Liver (tissue), 9 donors: ENCODE results near the gene SYMPK. TPM values are rescaled to one million over a fixed set of nuclear protein-coding genes. Genes with fewer than 3 reads are reported as not detected.

Source experiments
- DNase-seq: peaks from one replicate; pipeline ENCODE4 v3.0.0-alpha.2; 2017; ENCODE audit warnings: low spot score
- H3K27ac ChIP-seq, 2 donors: one replicate each; pipeline ENCODE4 v1.7.0; 2013; ENCODE audit warnings: inconsistent platforms in 2 of 2, low read length in 2 of 2, control low read depth in 1 of 2, low read depth in 1 of 2, mild to moderate bottlenecking in 1 of 2
- H3K27me3 ChIP-seq, 4 donors: one replicate each; pipeline versions ENCODE4 v1.6.1 to v1.7.0; 2013; ENCODE audit warnings: low read length in 3 of 4, inconsistent platforms in 1 of 4, mild to moderate bottlenecking in 1 of 4, moderate library complexity in 1 of 4; ENCODE audit not compliant: control insufficient read depth in 4 of 4, insufficient read depth in 4 of 4
- H3K36me3 ChIP-seq, 4 donors: one replicate each; pipeline versions ENCODE4 v1.6.1 to v1.7.0; 2013; ENCODE audit warnings: low read length in 3 of 4, mild to moderate bottlenecking in 3 of 4, low read depth in 1 of 4, moderate library complexity in 1 of 4; ENCODE audit not compliant: control insufficient read depth in 4 of 4, insufficient read depth in 3 of 4
- H3K4me1 ChIP-seq, 4 donors: one replicate each; pipeline versions ENCODE4 v1.6.1 to v1.7.0; 2013; ENCODE audit warnings: low read length in 3 of 4, mild to moderate bottlenecking in 3 of 4, moderate library complexity in 1 of 4; ENCODE audit not compliant: control insufficient read depth in 4 of 4, insufficient read depth in 4 of 4
- H3K4me3 ChIP-seq, 3 donors: one replicate each; pipeline versions ENCODE4 v1.6.1 to v1.7.0; 2013; ENCODE audit warnings: low read length in 3 of 3, control low read depth in 1 of 3, low read depth in 1 of 3, mild to moderate bottlenecking in 1 of 3
- H3K9ac ChIP-seq, 2 donors: one replicate each; pipeline ENCODE4 v1.7.0; 2013; ENCODE audit warnings: low read length in 2 of 2, mild to moderate bottlenecking in 2 of 2, moderate library complexity in 2 of 2, control low read depth in 1 of 2, low read depth in 1 of 2
- H3K9me3 ChIP-seq, 4 donors: one replicate each; pipeline versions ENCODE4 v1.6.1 to v1.7.0; 2013; ENCODE audit warnings: low read length in 3 of 4; ENCODE audit not compliant: control insufficient read depth in 4 of 4
- ATF3 ChIP-seq: IDR thresholded peaks from 2 replicates; pipeline ENCODE4 v1.6.1; 2016; ENCODE audit warnings: antibody characterized with exemption
- CTCF ChIP-seq: fragments of 150-350 bp; IDR thresholded peaks from 2 replicates; pipeline ENCODE4 v1.5.1; 2017; ENCODE audit warnings: improper control_type of control experiment, low read depth, low read length; ENCODE audit not compliant: missing input control
- EGR1 ChIP-seq, 2 donors: IDR thresholded peaks; 2 replicates each; pipeline ENCODE4 v1.6.1; 2016 to 2018; ENCODE audit warnings: antibody characterized with exemption in 2 of 2, low read depth in 2 of 2
- FOXA1 ChIP-seq: IDR thresholded peaks from 2 replicates; pipeline ENCODE4 v1.6.1; 2016; ENCODE audit warnings: antibody characterized with exemption
- FOXA2 ChIP-seq: IDR thresholded peaks from 2 replicates; pipeline ENCODE4 v1.6.1; 2016; ENCODE audit warnings: antibody characterized with exemption
- GABPA ChIP-seq, 2 donors: IDR thresholded peaks in 1 of 2; conservative IDR thresholded peaks in 1 of 2; 2 replicates each; pipeline ENCODE4 v1.6.1; 2016; ENCODE audit warnings: antibody characterized with exemption in 2 of 2, mild to moderate bottlenecking in 1 of 2, moderate library complexity in 1 of 2
- HNF4A ChIP-seq, 2 donors: conservative IDR thresholded peaks; 2 replicates each; pipeline ENCODE4 v1.6.1; 2016; ENCODE audit warnings: antibody characterized with exemption in 2 of 2, mild to moderate bottlenecking in 2 of 2
- MAX ChIP-seq: IDR thresholded peaks from 2 replicates; pipeline ENCODE4 v1.6.1; 2016; ENCODE audit warnings: antibody characterized with exemption
- NR2F2 ChIP-seq: IDR thresholded peaks from 2 replicates; pipeline ENCODE4 v1.6.1; 2016; ENCODE audit warnings: antibody characterized with exemption
- RAD21 ChIP-seq, 2 donors: IDR thresholded peaks; 2 replicates each; pipeline ENCODE4 v1.6.1; 2016; ENCODE audit warnings: antibody characterized with exemption in 2 of 2, mild to moderate bottlenecking in 2 of 2
- REST ChIP-seq: IDR thresholded peaks from 2 replicates; pipeline ENCODE4 v1.6.1; 2016; ENCODE audit warnings: antibody characterized with exemption, mild to moderate bottlenecking
- RXRA ChIP-seq, 2 donors: IDR thresholded peaks; 2 replicates each; pipeline ENCODE4 v1.6.1; 2017 to 2018; ENCODE audit warnings: antibody characterized with exemption in 2 of 2, mild to moderate bottlenecking in 1 of 2
- TAF1 ChIP-seq: conservative IDR thresholded peaks from 2 replicates; pipeline ENCODE4 v1.6.1; 2016; ENCODE audit warnings: antibody characterized with exemption, mild to moderate bottlenecking
- YY1 ChIP-seq: IDR thresholded peaks from 2 replicates; pipeline ENCODE4 v1.6.1; 2016; ENCODE audit warnings: antibody characterized with exemption, mild to moderate bottlenecking
- ZBTB33 ChIP-seq: IDR thresholded peaks from 2 replicates; pipeline ENCODE4 v1.6.1; 2016; ENCODE audit warnings: antibody characterized with exemption
- WGBS: extraction: QIAGEN DNeasy Blood & Tissue Kit; methylation state at CpG from one replicate; pipeline ENCODE4 v1.1.7; 2013; 5-methylcytosine and 5-hydroxymethylcytosine counted together
- polyA plus RNA-seq, 2 donors: library from polyadenylated mRNA; stranded (reverse) in 1 of 2; unstranded in 1 of 2; fragments of 200-250 nt in 1 of 2; fragments of >200 nt in 1 of 2; fragmentation: Nextera tagmentation in 1 of 2; extraction: Ambion mirVana in 1 of 2; gene quantifications; one replicate each; pipeline versions ENCODE4 v1.2.1 to v1.2.3, GENCODE V29; 2013 to 2015
- total RNA-seq, 2 donors: library from RNA; depleted of rRNA; stranded (reverse); fragments of >200 nt; gene quantifications; one replicate each; pipeline ENCODE4 v1.2.3, GENCODE V29; 2014
- donor health status: healthy.
- donor health status: healthy.
- donor health status: healthy.
- donor health status: healthy.
- donor health status: healthy.

Gene SYMPK
- total and polyA plus RNA-seq, 4 donors: 5.5 to 26.1 (median 24.1) TPM

- Histone ChIP-seq H3K27ac (no peak overlapping the region), H3K4me1 (peaks cover 3 to 17% (median 8%) of the 10 kb centered on the region in 4 donors), H3K4me3 (no peak overlapping the region), H3K9me3 (no peaks in the 10 kb centered on the region), H3K27me3 (no peaks in the 10 kb centered on the region), H3K9ac (no peak overlapping the region), H3K36me3 (peaks cover 0 to 2% (median 0%) of the 10 kb centered on the region in 4 donors)
- WGBS: 52% methylated on average over 13 of the region's 13 CpGs
- TF ChIP-seq REST: no peak
- DNase-seq: no peak
Measured at GRCh38 chr19:45780448-45781213, 82.3 kb downstream of the SYMPK start.

GRCh38 chr19:45780146-45780447 is 82.8 kb downstream of the SYMPK start:
- peaks cover 3 to 18% (median 8%) of the 10 kb centered on the region in 4 donors for H3K4me1 ChIP-seq
- DNase-seq: no peak
- no peak overlapping the region for H3K4me3 ChIP-seq
- TF ChIP-seq EGR1 (IDR thresholded peaks at IDR 0.05; ENCODE audit: low read depth in 2 of 2) (no peak), NR2F2 (no peak), YY1 (no peak), RXRA (IDR thresholded peaks at IDR 0.05) (no peak), ATF3 (no peak), HNF4A (conservative IDR thresholded peaks at IDR 0.05) (no peak), CTCF (no peak), RAD21 (IDR thresholded peaks at IDR 0.05) (no peak), REST (no peak), FOXA1 (no peak), ZBTB33 (no peak), FOXA2 (no peak), GABPA (IDR thresholded peaks at IDR 0.05 in 1 of 2, conservative IDR thresholded peaks at IDR 0.05 in 1 of 2) (no peak), TAF1 (no peak), MAX (no peak)
- no peaks in the 10 kb centered on the region for H3K9me3 ChIP-seq
- no peaks in the 10 kb centered on the region for H3K36me3 ChIP-seq
- no peaks in the 10 kb centered on the region for H3K27me3 ChIP-seq
- H3K27ac ChIP-seq: no peak overlapping the region
- no peak overlapping the region for H3K9ac ChIP-seq
- WGBS: 47% methylated on average over 4 of the region's 4 CpGs
